Panc1 (cell line): ENCODE results near the gene PNPO. TPM values are rescaled to one million over a fixed set of nuclear protein-coding genes. Genes with fewer than 3 reads are reported as not detected.

Experiments used
- ATAC-seq: fragments of 200-7000 bp; cut with Tn5 transposase; 2 replicates; pipeline ENCODE4 v1.9.1; 2020; ENCODE audit warnings: mild to moderate bottlenecking, moderate library complexity
- BruUV-seq: library from RNA; stranded (reverse); fragments of 400-500 nt; replicated peaks from 2 replicates; lab custom pipeline; 2021; lab: Mats Ljungman, UMichigan
- CTCF ChIA-PET: fragments of 300-600 bp; sonication (Branson Sonifier 250); formaldehyde crosslinking; loops from one replicate; lab custom pipeline; 2022; ENCODE audit warnings: antibody characterized with exemption; lab: Charles Lee
- POLR2A ChIA-PET: fragments of 300-600 bp; sonication (Branson Sonifier 250); formaldehyde crosslinking; loops from one replicate; lab custom pipeline; 2022; ENCODE audit warnings: antibody characterized with exemption; lab: Charles Lee
- DNase-seq: peaks from one replicate; pipeline ENCODE4 v3.0.0-alpha.2; 2010; ENCODE audit warnings: low read depth, low spot score
- H3K27ac ChIP-seq: 2 replicates; pipeline ENCODE4 v1.5.1; 2011; ENCODE audit warnings: mild to moderate bottlenecking, low read length, inconsistent platforms
- H3K27me3 ChIP-seq: fragments of 200-500 bp; sonication (Bioruptor generic); 2 replicates; pipeline ENCODE4 v1.6.0; 2014; ENCODE audit warnings: low read length, inconsistent platforms; ENCODE audit not compliant: control insufficient read depth, insufficient read depth
- H3K36me3 ChIP-seq: fragments of 200-500 bp; sonication (Bioruptor generic); 2 replicates; pipeline ENCODE4 v1.5.1; 2014; ENCODE audit warnings: inconsistent platforms, mild to moderate bottlenecking, low read length, moderate library complexity; ENCODE audit not compliant: control insufficient read depth, insufficient read depth
- H3K4me1 ChIP-seq: 2 replicates; pipeline ENCODE4 v1.5.1; 2011; ENCODE audit warnings: inconsistent platforms, mild to moderate bottlenecking, low read length, moderate library complexity; ENCODE audit not compliant: control insufficient read depth, insufficient read depth
- H3K4me3 ChIP-seq, 2 experiments: 2 replicates each; pipeline ENCODE4 v1.5.1; 2011 to 2012; ENCODE audit warnings: low read depth in 2 of 2, low read length in 2 of 2, mild to moderate bottlenecking in 2 of 2, inconsistent platforms in 1 of 2, moderate library complexity in 1 of 2
- H3K9me3 ChIP-seq: fragments of 200-500 bp; sonication (Bioruptor generic); 2 replicates; pipeline ENCODE4 v1.5.1; 2014; ENCODE audit warnings: low read depth, mild to moderate bottlenecking, inconsistent platforms, low read length, moderate library complexity; ENCODE audit not compliant: control insufficient read depth, insufficient read depth
- CTCF ChIP-seq: fragments of 450-650 bp; IDR thresholded peaks from 2 replicates; pipeline ENCODE4 v1.5.1; 2017; ENCODE audit warnings: mild to moderate bottlenecking
- POLR2AphosphoS5 ChIP-seq: IDR thresholded peaks from 2 replicates; pipeline ENCODE4 v1.6.1; 2012; ENCODE audit warnings: mild to moderate bottlenecking, low read depth, low read length, moderate library complexity
- REST ChIP-seq, 2 experiments: IDR thresholded peaks; 2 replicates each; pipeline ENCODE4 v1.6.1; 2011 to 2012; ENCODE audit warnings: low read depth in 2 of 2, control low read depth in 1 of 2, low read length in 1 of 2, mild to moderate bottlenecking in 1 of 2, moderate library complexity in 1 of 2; ENCODE audit not compliant: insufficient read depth in 1 of 2
- SIN3A ChIP-seq: IDR thresholded peaks from 2 replicates; pipeline ENCODE4 v1.6.1; 2012; ENCODE audit warnings: low read depth, mild to moderate bottlenecking, low read length, moderate library complexity, borderline replicate concordance; ENCODE audit not compliant: insufficient read depth
- TCF7L2 ChIP-seq: IDR thresholded peaks from 2 replicates; pipeline ENCODE4 v1.6.1; 2011; ENCODE audit warnings: mild to moderate bottlenecking, low read depth, low read length, inconsistent platforms
- in situ Hi-C: cut with HindIII; loops from 2 replicates; pipeline ENCODE4 v1.10.0; 2016; ENCODE audit warnings: low sequenced_read_pairs, low pct_unique_long_range_greater_than_20kb
- intact Hi-C: fragments of 100-400 bp; cut with micrococcal nuclease; formaldehyde crosslinking; loops from one replicate; pipeline ENCODE4 v1.10.0; 2022; ENCODE audit not compliant: unreplicated experiment
- total RNA-seq: library from RNA; stranded (reverse); gene quantifications from one replicate; pipeline ENCODE4 v1.2.1, GENCODE V29; 2021; ENCODE audit not compliant: unreplicated experiment

Gene PNPO
- total RNA-seq, 1 experiment from 2014 or later = 20.1 TPM

- POLR2A ChIA-PET = interaction anchor here (0.6 kb wide), 1 partner anchor 38 kb away, joined by 6 read pairs; no protein-coding TSS in a partner anchor
- Histone ChIP-seq H3K9me3 (no peaks in the 10 kb centered on the region), H3K36me3 (no peaks in the 10 kb centered on the region; the same call in 1 of the 2 replicates), H3K4me3 (no peak overlapping the region), H3K27me3 (no peaks in the 10 kb centered on the region), H3K4me1 (peaks cover 23% of the 10 kb centered on the region; the same call in 1 of the 2 replicates), H3K27ac (no peak overlapping the region)
- CTCF ChIA-PET = no interaction called here
- DNase-seq (no peak), ATAC-seq (no peak)
- BruUV-seq = no TSS peak
- intact Hi-C loops = no loop called here
- in situ Hi-C loops = no loop called here
- TF ChIP-seq TCF7L2 (no peak), REST (IDR thresholded peaks at IDR 0.05; ENCODE audit: insufficient read depth in 1 of 2, low read depth in 2 of 2, low read length in 1 of 2) (no peak), POLR2AphosphoS5 (no peak), SIN3A (no peak), CTCF (no peak)
Observed at GRCh38 chr17:47901423-47901822, 39.9 kb upstream of the PNPO start.

GRCh38 chr17:47902039-47902744 is 39.2 kb upstream of the PNPO start:
- ChIA-PET POLR2A (interaction anchor here (0.6 to 0.8 kb wide), 2 partner anchors 38 to 116 kb away, joined by 3 to 6 read pairs; no protein-coding TSS in a partner anchor), CTCF (no interaction called here)
- DNase-seq (no peak), ATAC-seq (no peak)
- no TSS peak for BruUV-seq
- no peaks in the 10 kb centered on the region for H3K9me3 ChIP-seq
- no peaks in the 10 kb centered on the region for H3K27me3 ChIP-seq
- TF ChIP-seq REST (IDR thresholded peaks at IDR 0.05; ENCODE audit: insufficient read depth in 1 of 2, low read depth in 2 of 2, low read length in 1 of 2) (no peak), CTCF (no peak)
- H3K27ac ChIP-seq = no peak overlapping the region
- no peaks in the 10 kb centered on the region; the same call in 1 of the 2 replicates for H3K36me3 ChIP-seq
- in situ Hi-C loops (no loop called here), intact Hi-C loops (no loop called here)
- peaks cover 20% of the 10 kb centered on the region; the same call in 1 of the 2 replicates for H3K4me1 ChIP-seq
- no peak overlapping the region for H3K4me3 ChIP-seq
